WERI-Rb-1 (cell line): Measurements from ENCODE around the gene TTC34.
A peak's percentile ranks its signal among the peaks of the same experiment; 100 is the strongest.

Experiments
- DNase-seq: peaks from one replicate; pipeline ENCODE4 v3.0.0-alpha.2; 2020
- H3K27ac ChIP-seq: fragments of 250-450 bp; sonication (Bioruptor Pico); 2 replicates; pipeline ENCODE4 v1.5.1; 2020; ENCODE audit warnings: mild to moderate bottlenecking, moderate library complexity
- H3K27me3 ChIP-seq: fragments of 250-450 bp; sonication (Bioruptor Pico); 2 replicates; pipeline ENCODE4 v1.5.1; 2021; ENCODE audit warnings: mild to moderate bottlenecking, low read depth, moderate library complexity; ENCODE audit not compliant: insufficient read depth, severe bottlenecking
- H3K36me3 ChIP-seq: fragments of 250-450 bp; sonication (Bioruptor Pico); 2 replicates; pipeline ENCODE4 v1.5.1; 2020; ENCODE audit warnings: mild to moderate bottlenecking, moderate library complexity
- H3K4me3 ChIP-seq: 2 replicates; pipeline ENCODE4 v1.5.1; 2011; ENCODE audit warnings: low read depth, mild to moderate bottlenecking, control low read depth, low read length
- H3K9me3 ChIP-seq: fragments of 250-450 bp; sonication (Bioruptor Pico); 2 replicates; pipeline ENCODE4 v1.5.1; 2021; ENCODE audit warnings: mild to moderate bottlenecking, moderate library complexity; ENCODE audit not compliant: severe bottlenecking
- CTCF ChIP-seq: IDR thresholded peaks from 2 replicates; pipeline ENCODE4 v1.5.1; 2011; ENCODE audit warnings: low read depth, mild to moderate bottlenecking, control low read depth, inconsistent platforms, low read length

TTC34 gene

GRCh38 chr1:2821966-2822620, 20.6 kb upstream of the TTC34 start:
- peak; percentile 89 for TF ChIP-seq CTCF
- peak; percentile 62 for DNase-seq
- Histone ChIP-seq H3K27me3 (no peaks in the 10 kb centered on the region), H3K9me3 (no peaks in the 10 kb centered on the region), H3K27ac (no peak overlapping the region), H3K36me3 (no peaks in the 10 kb centered on the region), H3K4me3 (no peak overlapping the region)

GRCh38 chr1:2821373-2821955, 20.0 kb upstream of the TTC34 start:
- Histone ChIP-seq H3K27ac (no peak overlapping the region), H3K27me3 (no peaks in the 10 kb centered on the region), H3K9me3 (no peaks in the 10 kb centered on the region), H3K36me3 (no peaks in the 10 kb centered on the region), H3K4me3 (no peak overlapping the region)
- no peak for TF ChIP-seq CTCF
- DNase-seq: no peak

GRCh38 chr1:2820731-2821372, 19.4 kb upstream of the TTC34 start:
- H3K27me3 ChIP-seq: no peaks in the 10 kb centered on the region
- H3K36me3 ChIP-seq: no peaks in the 10 kb centered on the region
- H3K27ac ChIP-seq: no peak overlapping the region
- no peak for TF ChIP-seq CTCF
- H3K4me3 ChIP-seq: no peak overlapping the region
- no peaks in the 10 kb centered on the region for H3K9me3 ChIP-seq
- DNase-seq: no peak

GRCh38 chr1:2819831-2820730, 18.6 kb upstream of the TTC34 start:
- Histone ChIP-seq H3K9me3 (no peaks in the 10 kb centered on the region), H3K27me3 (no peaks in the 10 kb centered on the region), H3K4me3 (no peak overlapping the region), H3K27ac (no peak overlapping the region), H3K36me3 (no peaks in the 10 kb centered on the region)
- TF ChIP-seq CTCF: no peak
- no peak for DNase-seq

- no peak for DNase-seq
- no peaks in the 10 kb centered on the region for H3K36me3 ChIP-seq
- no peak overlapping the region for H3K27ac ChIP-seq
- H3K9me3 ChIP-seq: no peaks in the 10 kb centered on the region
- TF ChIP-seq CTCF: no peak
- no peak overlapping the region for H3K4me3 ChIP-seq
- H3K27me3 ChIP-seq: no peaks in the 10 kb centered on the region
Observed at GRCh38 chr1:2819429-2819828, 17.9 kb upstream of the TTC34 start.
